Fibroblast of skin of abdomen (primary cell): ENCODE measurements around the gene NUP85. TPM values are rescaled to one million over a fixed set of nuclear protein-coding genes. Genes with fewer than 3 reads are reported as not detected.
"Not testable (repeated sequence)": the region's sequence is repeated elsewhere in the genome, so short reads cannot be mapped to it uniquely, and the experiment has no call there.

Source experiments
- DNase-seq: peaks from one replicate; pipeline ENCODE4 v3.0.0-alpha.2; 2013
- polyA plus RNA-seq, 2 experiments: library from polyadenylated mRNA; unstranded; fragments of 120-200 nt; gene quantifications; one replicate each; pipeline ENCODE4 v1.2.1, GENCODE V29; 2013; ENCODE audit not compliant: insufficient read length in 2 of 2

NUP85 gene
- polyA plus RNA-seq (2013, experiment 1 of 2; ENCODE audit: insufficient read length), result 40.4 TPM
- polyA plus RNA-seq (2013, experiment 2 of 2; ENCODE audit: insufficient read length), result 39.6 TPM

- peak; percentile 93 for DNase-seq
Measured at GRCh38 chr17:75205037-75205792, at the start of gene NUP85. TSS of gene NUP85 (plus strand) at chr17:75205679. CDS start at chr17:75205762, 83 bp downstream.

GRCh38 chr17:75158480-75158879, 47.0 kb upstream of the NUP85 start:
- DNase-seq, result not testable (repeated sequence)

- DNase-seq, result no peak
Measured at GRCh38 chr17:75159196-75160031, 46.1 kb upstream of the NUP85 start.

- no peak for DNase-seq
Measured at GRCh38 chr17:75160211-75160610, 45.3 kb upstream of the NUP85 start.

- DNase-seq, result no peak
Measured at GRCh38 chr17:75163074-75163473, 42.4 kb upstream of the NUP85 start.

DNA sequence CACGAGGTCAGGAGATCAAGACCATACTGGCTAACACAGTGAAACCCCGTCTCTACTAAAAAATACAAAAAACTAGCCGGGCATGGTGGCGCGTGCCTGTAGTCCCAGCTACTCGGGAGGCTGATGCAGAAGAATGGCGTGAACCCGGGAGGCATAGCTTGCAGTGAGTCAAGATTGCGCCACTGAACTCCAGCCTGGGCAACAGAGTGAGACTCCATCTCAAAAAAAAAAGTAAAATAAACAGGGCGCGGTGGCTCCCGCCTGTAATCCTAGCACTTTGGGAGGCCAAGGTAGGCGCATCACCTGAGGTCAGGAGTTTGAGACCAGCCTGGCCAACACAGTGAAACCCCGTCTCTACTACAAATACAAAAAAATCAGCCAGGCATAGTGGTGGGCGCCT, 40.9 kb upstream of the NUP85 start:
- DNase-seq, result not testable (repeated sequence)

- DNase-seq, result no peak
Measured at GRCh38 chr17:75168998-75169397, 36.5 kb upstream of the NUP85 start.

DNA sequence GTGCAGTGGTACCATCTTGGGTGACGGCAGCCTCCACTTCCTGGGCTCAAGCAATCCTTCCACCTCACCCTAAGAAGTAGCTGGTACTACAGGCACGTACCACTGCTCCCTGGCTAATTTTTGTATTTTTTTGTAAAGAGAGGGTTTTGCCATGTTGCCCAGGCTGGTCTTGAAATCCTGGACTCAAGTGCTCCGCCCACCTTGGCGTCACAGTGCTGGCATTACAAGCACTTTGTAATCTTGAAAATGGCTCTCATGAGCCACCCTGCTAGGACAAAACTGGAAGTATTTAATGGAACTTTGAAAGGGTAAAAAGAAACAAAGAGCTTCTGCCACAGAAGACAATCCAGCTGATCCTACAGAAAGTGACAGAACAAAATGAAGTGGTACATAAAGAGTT, 32.0 kb upstream of the NUP85 start:
- no peak for DNase-seq

DNA sequence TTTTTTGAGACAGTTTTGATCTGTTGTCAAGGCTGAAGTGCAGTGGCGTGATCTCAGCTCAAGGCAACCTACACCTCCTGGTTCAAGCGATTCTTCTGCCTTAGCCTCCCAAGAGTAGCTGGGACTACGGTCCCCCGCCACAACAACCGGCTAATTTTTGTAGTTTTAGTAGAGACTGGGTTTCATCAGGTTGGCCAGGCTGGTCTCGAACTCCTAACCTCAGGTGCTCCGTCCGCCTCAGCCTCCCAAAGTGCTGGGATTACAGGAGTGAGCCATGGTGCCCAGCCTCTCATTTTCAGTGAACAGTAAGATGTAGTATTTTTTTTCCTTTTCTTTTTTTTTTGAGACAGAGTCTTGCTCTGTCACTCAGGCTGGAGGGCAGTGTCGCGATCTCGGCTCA, 30.5 kb upstream of the NUP85 start:
- no peak for DNase-seq

DNA sequence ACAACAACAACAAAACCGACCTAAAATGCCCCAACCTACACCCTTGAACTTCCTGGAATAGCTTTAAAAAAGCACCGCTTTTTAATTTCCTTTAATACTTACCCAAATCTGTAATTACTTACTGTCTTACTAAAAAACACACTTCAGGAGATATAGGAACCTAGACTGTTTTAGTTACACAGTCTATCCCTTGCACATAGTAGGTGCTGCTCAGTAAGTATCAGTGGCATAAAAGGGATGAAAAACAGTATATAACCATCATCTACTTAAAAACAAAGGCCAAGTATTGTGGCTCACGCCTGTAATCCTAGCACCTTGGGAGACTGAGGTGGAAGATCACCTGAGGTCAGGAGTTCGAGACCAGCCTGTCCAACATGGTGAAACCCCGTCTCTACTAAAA, 28.9 kb upstream of the NUP85 start:
- DNase-seq, result no peak

DNA sequence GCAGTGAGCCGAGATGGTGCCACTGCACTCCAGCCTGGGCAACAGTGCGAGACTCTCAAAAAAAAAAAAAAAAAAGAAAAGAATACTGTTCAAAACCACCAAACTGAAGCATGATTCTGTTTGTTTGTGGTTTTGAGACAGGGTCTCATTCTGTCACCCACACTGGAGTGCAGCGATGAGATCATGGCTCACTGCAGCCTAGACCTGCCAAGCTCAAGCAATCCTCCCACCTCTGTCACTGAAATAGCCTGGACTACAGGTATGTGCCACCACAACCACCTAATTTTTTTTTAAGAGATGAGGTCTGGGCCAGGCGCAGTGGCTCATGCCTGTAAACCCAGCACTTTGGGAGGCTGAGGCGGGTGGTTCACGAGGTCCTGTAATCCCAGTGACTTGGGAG, 27.0 kb upstream of the NUP85 start:
- DNase-seq, result no peak

GRCh38 chr17:75181110-75181509, 24.4 kb upstream of the NUP85 start:
- no peak for DNase-seq

DNA sequence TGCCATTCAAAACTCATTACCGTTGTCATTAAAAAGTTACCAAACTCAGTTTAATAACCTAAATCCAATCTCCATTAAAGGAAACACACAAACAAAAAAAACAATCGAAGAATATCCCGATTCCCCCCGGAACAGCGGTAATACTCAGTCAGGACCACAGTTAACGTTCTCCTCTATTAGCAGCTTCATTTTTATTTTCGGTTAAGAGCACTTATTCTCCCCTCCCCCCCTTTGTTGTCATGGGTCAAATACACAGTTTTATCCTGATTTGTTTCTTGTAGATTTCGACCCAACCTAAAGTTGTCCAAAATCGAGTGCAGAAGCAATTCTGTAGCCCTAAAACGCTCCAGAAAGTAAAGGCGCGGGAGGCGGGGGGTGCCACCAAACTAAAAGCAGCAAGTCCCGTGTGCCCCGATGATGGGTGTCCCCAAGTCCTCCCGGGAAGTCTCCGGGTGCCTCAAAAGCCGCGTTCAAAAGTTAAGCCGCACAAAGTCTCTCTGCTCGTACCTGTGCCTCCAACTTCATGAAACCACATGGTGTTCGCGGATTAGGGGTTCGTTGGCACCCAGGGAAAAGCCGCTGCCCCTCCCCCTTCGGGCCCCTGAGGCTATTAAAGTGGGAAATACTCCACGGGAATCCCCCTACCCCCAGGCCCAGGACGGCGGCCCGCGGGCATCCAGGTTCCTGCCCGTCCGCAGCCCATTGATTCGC, 23.7 kb upstream of the NUP85 start:
- DNase-seq, result no peak

- no peak for DNase-seq
Measured at GRCh38 chr17:75182319-75182568, 23.2 kb upstream of the NUP85 start.

DNA sequence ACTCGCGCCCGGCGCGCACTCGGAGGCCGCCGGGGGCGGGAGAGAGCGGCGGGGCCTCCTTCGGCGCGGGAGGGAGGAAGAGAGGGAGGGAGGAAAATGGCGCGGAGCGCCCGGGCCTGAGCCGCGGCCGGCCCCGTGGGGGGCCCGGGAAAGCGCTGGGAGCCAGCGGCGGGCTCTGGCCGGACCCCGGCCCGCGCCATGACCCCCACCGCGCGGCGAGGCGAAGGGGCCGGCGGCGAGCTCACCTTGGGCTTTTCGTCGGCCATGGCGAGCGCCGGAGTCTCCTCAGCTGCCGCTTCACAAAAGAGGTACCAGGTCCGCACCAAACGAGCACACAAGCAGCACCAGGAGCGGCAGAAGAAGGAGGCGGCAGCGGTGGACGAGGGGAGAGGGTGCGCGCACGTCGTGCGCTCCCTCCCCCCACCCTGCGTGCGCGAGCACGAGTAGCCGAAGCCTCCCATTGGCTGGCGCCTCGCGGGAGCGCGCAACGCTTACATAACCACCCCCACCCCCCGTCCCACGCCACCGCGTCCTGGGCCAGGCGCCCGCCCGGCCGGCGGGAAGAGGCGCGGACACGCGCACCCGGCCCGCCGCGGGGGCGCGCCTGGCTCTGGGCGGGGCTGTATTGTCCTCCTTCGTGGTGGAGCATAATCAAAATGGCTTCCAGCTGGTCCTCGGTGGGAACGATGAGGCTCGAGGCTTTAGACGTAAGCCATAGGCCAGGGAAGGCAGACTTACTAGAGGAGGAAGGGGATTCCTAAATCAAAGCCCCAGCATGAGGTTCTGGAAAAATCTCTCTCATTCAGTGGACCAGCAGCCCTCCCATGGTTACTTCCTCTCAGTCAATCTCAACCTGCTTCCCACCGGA, 22.7 kb upstream of the NUP85 start, which contains the start of gene SUMO2:
SUMO2 (minus strand) TSS at position 391 of the 868 bp plus-strand sequence; CDS start at position 266, 125 bp downstream.
- DNase-seq, result peak; percentile 96

GRCh38 chr17:75183999-75184884, 21.2 kb upstream of the NUP85 start:
- DNase-seq, result no peak

DNA sequence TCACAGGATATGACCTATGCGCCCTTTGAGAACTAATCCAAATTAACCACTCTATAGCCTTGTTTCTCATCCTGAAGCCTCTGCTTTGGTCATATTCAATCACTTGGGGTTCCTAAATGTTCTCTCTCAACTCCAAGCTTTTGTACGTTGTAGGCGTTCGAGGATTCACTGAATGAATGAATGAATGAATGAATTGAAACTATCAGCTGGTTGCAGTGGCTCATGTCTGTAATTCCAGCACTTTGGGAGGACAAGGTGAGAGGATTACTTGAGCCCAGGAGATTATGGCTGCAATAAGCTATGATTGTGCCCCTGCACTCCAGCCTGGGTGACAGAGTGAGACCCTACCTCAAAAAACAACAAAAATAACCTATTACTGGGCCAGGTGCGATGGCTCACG, 16.9 kb upstream of the NUP85 start:
- DNase-seq, result no peak

- peak; percentile 37 for DNase-seq
Measured at GRCh38 chr17:75191584-75191983, 13.9 kb upstream of the NUP85 start.

GRCh38 chr17:75194879-75195278, 10.6 kb upstream of the NUP85 start:
- DNase-seq, result peak; percentile 47

- DNase-seq, result no peak
Measured at GRCh38 chr17:75199886-75200618, 5.4 kb upstream of the NUP85 start.
